GM18870 (cell line): ENCODE data around the gene MRPL46.

ENCODE experiments used
- ATAC-seq: cut with Tn5 transposase; IDR thresholded peaks from one replicate; pipeline ENCODE4 v1.9.1; 2021; ENCODE audit warnings: moderate library complexity; ENCODE audit not compliant: unreplicated experiment

Gene MRPL46

GRCh38 chr15:88467073-88467934, at the start of gene MRPL46, which contains the start of gene MRPS11:
Gene MRPL46, minus strand, starts transcription at chr15:88467388. Its CDS starts 11 bp downstream, at chr15:88467377.
Gene MRPS11, plus strand, starts transcription at chr15:88467708. Its CDS starts 10 bp downstream, at chr15:88467718.
- ATAC-seq = peak; percentile 76

GRCh38 chr15:88513195-88513594, 46.0 kb upstream of the MRPL46 start:
- ATAC-seq = no peak

- no peak for ATAC-seq
Measured at GRCh38 chr15:88512601-88513000, 45.4 kb upstream of the MRPL46 start.

- no peak for ATAC-seq
Measured at GRCh38 chr15:88512078-88512477, 44.9 kb upstream of the MRPL46 start.

DNA sequence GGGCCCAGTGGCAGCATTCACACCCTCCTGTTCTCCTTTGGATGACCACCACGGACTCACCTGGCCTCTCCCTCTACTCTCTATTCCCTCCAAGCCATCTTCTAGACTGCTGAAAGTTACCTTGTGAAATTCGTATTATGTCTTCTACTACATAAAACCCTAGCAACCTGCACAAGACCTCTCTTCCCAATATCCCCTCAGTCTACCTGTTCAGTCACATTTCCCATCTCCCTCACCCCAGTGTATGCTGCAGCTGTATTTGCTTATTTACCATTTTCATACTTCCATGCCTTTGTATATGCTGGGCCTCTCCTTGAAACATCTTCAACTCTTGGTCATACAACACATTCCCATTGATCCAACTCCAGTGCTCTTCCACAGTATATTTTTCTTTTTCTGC, 44.0 kb upstream of the MRPL46 start:
- no peak for ATAC-seq

DNA sequence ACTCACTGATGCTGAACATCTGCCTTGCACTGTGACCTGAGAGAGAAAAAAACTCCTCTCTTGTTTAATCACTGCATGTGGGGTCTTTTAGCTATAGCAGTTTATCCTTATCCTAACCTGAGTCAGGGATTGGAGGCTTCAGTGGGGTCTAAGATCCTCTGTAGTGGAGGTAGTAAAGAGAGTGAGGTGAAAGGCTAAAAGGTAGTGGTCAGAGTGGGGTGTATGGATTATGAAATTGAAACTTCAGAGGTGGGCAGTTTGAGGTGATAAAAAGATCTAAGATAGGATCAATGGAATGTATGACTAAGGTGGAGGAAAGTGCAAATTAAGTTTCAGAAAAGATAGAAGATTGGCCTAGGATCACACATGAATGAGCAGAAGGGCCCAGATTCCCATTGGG, 42.8 kb upstream of the MRPL46 start:
- peak; percentile 56 for ATAC-seq

GRCh38 chr15:88509321-88509720, 42.1 kb upstream of the MRPL46 start:
- no peak for ATAC-seq

GRCh38 chr15:88506628-88507027, 39.4 kb upstream of the MRPL46 start:
- no peak for ATAC-seq

DNA sequence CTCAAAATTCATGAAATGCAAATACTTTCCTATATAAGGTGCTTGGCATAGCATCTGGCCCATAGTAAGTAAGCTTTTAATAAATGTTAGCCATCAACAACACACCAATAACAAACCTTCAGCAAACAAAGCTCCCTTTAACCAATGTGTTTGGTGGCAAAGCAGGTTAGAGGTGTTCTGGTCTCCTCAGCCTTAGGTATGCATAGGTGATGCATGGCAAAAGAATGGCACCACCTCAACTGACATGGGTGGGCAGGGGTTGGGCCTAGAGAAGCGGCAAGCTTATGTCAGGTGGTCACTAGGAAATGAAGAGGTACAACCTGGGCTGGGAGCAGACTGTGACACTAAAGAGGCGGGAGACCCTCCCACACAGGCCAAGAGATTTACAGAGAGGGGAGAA, 38.5 kb upstream of the MRPL46 start:
- no peak for ATAC-seq

DNA sequence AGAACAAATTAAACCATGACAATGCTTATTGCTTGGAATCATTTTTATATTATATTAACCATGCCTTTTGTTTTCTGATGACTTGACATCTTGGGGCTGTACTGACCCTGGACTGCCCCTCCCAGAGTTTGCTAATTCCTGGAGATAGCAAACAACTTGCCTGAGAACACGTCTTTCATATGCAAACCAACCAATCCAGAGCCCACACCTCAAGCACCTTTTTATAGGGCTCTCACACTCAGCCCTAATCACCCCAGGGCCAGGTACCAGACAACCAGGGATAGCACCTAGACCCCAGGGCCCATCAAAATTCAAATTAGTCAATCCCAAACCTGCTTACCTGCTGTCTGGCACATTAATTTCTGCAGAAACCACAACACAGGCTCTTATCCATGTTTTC, 37.3 kb upstream of the MRPL46 start:
- no peak for ATAC-seq

GRCh38 chr15:88498996-88499395, 31.8 kb upstream of the MRPL46 start:
- ATAC-seq = no peak

DNA sequence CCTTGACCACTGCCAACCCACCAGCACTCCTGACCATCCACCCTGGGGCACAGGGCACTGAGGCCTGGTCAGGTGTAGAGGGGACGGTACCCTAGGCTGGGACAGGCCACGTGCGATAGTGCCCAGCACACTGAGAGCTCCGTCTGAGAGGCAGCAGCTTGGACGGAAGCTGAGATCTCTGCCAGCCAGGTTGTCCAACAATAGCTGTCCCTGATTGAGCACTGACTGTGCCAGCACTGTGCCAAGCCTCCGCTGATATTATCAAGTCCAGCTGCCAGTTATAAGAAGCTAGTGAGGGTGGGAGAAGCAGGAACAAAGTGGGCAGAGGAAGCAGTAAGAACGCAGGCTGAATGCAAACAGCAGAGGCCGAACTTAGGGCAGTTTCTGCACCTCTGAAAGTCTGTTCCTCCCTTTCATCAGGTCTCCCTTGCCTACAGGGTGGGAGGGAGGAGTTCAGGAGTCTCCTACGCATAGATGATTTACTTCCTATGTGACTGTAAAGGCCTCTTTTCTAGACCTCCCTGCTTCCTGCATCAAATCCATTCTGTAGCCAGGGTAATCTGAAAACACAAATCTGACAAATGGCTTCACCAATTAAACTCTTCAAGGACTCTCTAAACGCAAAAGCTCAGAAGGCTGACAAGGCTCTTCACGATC, 30.0 kb upstream of the MRPL46 start:
- no peak for ATAC-seq

DNA sequence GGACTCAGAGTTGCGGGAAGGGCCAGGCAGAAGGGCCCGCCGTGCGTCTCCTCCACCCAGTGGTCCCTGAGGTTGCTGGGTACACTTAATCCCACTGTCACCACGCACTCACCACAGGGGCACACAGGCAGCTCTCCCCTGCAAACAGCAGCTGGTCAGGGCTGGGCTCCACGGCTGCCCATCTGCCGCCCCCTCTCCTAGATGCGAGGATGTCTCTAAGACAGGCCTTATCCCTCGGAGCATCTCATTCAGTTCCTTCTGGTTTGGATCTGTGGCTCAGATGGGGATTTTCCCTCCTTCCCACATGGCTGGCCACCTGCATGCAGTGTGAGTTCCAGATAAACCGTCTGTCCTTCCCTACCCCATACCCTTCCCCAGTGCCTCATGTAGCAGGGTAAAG, 26.7 kb upstream of the MRPL46 start:
- ATAC-seq = no peak

DNA sequence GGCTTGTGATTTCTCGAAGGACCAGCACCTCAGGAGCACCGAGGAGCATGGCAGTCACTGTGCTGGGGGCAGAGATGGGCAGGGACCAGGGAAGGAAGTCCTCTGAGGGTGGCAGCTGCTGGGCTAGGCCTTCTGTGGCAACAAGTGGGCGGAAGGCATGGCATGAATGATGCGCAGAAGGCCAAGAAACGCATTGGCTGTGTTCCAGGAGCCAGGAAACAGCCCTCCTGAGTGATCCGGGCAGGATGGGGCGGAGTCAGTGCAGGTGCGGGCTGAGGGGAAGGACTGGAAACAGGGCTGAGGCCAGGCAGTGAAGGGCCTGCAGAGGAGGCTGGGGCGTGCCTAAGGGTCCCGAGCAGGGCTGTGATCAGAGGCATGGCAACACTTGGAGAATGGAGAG, 24.0 kb upstream of the MRPL46 start:
- no peak for ATAC-seq

- ATAC-seq = no peak
Measured at GRCh38 chr15:88490036-88490435, 22.8 kb upstream of the MRPL46 start.

DNA sequence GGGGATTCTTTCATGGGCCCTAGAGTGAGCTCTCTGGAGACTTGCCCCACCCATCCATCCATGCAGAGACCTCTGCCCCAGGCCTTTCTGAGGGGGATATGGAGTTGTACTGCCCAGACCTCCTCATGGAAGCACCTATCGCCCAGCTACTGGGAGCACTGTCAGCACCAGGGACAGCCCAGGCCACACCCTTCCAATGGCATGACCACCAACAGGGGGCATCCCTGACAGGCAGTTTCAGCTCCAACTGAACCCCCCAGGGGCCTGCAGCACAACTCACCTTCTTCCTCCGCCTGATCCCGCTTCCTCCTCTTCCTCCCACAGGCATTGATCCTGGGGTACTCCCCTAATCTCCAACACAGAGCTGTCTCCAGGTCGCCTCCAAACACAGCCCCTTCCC, 22.1 kb upstream of the MRPL46 start:
- ATAC-seq = no peak

DNA sequence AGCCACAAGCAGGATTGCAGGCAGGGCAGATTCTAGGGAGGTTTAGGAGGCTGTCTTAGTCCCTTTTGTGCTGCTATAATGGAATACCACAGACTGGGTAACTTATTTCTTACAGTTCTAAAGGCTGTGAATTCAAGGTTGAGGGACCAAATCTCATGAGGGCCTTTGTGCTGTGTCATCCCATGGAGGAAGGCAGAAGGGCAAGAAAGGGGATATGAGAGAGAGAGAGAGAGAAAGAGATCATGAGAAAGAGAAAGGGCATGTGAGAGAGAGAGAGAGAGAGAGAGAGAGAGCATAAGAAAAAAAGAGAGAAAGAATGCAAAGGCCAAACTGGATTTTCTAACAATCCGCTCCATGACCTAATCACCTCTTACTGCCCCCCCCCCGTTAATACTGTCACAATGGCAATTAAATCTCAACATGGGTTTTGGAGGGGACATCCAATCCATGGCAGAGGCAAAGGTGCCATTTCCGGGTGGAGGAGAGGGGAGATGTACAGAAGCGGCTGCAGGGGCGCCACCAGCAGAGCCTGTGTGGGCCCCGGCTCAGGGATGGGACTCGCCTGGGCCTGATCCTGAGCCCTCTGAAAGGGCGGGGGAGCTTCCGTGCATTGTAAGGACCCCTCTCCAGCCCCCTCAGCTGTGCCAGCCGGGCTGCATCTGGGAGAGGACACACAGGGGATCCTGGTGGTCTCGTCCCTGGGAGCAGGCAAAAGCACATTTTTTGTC, 20.8 kb upstream of the MRPL46 start:
- no peak for ATAC-seq

DNA sequence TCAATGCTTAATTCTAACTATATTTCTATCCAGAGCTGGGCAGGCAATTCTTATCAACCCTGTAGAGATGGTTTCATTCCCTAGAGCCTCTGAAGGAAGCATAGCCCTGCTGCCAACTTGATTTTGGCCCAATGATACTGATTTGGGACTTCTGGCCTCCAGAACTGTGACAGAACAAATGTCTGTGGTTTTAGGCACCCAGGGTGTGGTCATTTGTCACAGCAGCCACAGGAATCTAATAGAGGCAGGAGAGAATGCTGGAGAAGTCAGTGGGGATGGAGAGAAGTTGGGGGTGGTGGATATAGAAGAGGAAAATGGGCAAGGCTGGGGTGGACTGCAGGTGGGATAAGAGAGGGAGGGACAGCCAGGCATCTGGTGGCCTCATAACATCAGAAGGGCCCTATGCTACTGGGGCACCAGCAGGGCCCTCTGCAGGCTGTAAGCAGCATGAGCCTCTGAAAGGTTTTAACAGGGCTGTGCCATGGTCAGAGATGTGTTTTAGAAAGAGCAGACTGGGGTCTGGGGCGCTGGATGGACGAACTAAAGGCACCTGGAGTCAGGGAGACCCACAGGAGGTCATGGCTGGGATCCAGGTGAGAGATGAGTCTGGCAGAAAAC, 20.1 kb upstream of the MRPL46 start:
- no peak for ATAC-seq

GRCh38 chr15:88484682-88485331, 17.6 kb upstream of the MRPL46 start:
- ATAC-seq = no peak

- no peak for ATAC-seq
Measured at GRCh38 chr15:88482263-88482662, 15.1 kb upstream of the MRPL46 start.

DNA sequence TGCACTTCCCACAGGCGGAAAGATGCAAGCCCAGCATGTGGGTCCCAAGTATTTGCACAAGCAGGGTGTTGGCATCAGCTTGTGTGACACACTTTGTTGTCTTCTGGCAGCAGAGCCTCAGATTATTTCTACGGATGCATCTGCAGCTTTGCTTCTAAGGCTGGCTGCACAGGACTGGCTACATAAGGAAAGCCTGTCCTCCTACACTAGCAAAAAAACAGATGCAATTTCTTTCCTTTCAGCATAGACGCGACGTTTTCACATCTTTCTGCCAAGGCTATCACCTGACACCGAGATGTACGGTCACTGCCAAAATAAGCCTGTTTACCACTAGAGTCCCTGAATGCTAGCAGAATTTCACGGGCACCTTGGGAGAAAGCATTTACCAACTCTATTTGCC, 13.8 kb upstream of the MRPL46 start:
- ATAC-seq = no peak
